H9 (cell line): Measurements from ENCODE around the gene SHB. TPM values are rescaled to one million over a fixed set of nuclear protein-coding genes. Genes with fewer than 3 reads are reported as not detected.

ENCODE experiments used
- DNase-seq: peaks from one replicate; pipeline ENCODE4 v3.0.0-alpha.2; 2017
- H2AFZ ChIP-seq: one replicate; pipeline ENCODE4 v1.6.1; 2013; ENCODE audit warnings: mild to moderate bottlenecking, low read length, control low read depth, moderate library complexity
- H2AK5ac ChIP-seq: 2 replicates; pipeline ENCODE4 v1.6.1; 2013; ENCODE audit warnings: low read length, control low read depth, mixed read lengths; ENCODE audit not compliant: insufficient read length
- H2BK120ac ChIP-seq: one replicate; pipeline ENCODE4 v1.6.1; 2013; ENCODE audit warnings: low read depth, mild to moderate bottlenecking, low read length, control low read depth, inconsistent platforms; ENCODE audit not compliant: poor library complexity, severe bottlenecking
- H2BK12ac ChIP-seq: 2 replicates; pipeline ENCODE4 v1.6.1; 2013; ENCODE audit warnings: low read length, control low read depth, mixed read lengths, low read depth; ENCODE audit not compliant: insufficient read length
- H2BK15ac ChIP-seq: 2 replicates; pipeline ENCODE4 v1.6.1; 2013; ENCODE audit warnings: low read depth, low read length, control low read depth
- H2BK20ac ChIP-seq: one replicate; pipeline ENCODE4 v1.6.1; 2013; ENCODE audit warnings: low read depth, mild to moderate bottlenecking, low read length, control low read depth, inconsistent platforms; ENCODE audit not compliant: poor library complexity, severe bottlenecking
- H2BK5ac ChIP-seq: 2 replicates; pipeline ENCODE4 v1.6.1; 2013; ENCODE audit warnings: low read length, control low read depth, mixed read lengths; ENCODE audit not compliant: insufficient read length
- H3K14ac ChIP-seq: 2 replicates; pipeline ENCODE4 v1.6.1; 2013; ENCODE audit warnings: low read length, control low read depth; ENCODE audit not compliant: insufficient read depth
- H3K18ac ChIP-seq: 2 replicates; pipeline ENCODE4 v1.6.1; 2013; ENCODE audit warnings: low read depth, mild to moderate bottlenecking, mixed read lengths, low read length, control low read depth; ENCODE audit not compliant: insufficient read length
- H3K23ac ChIP-seq: 2 replicates; pipeline ENCODE4 v1.6.1; 2013; ENCODE audit warnings: low read length, control low read depth, mixed read lengths, low read depth; ENCODE audit not compliant: insufficient read length
- H3K23me2 ChIP-seq: 2 replicates; pipeline ENCODE4 v1.6.1; 2013; ENCODE audit warnings: low read depth, mild to moderate bottlenecking, mixed read lengths, low read length, control low read depth; ENCODE audit not compliant: insufficient read length, poor library complexity, severe bottlenecking
- H3K27ac ChIP-seq: 2 replicates; pipeline ENCODE4 v1.5.1; 2013; ENCODE audit warnings: low read length, control low read depth, mixed read lengths, low read depth; ENCODE audit not compliant: insufficient read length
- H3K27me3 ChIP-seq: 2 replicates; pipeline ENCODE4 v1.6.1; 2013; ENCODE audit warnings: low read length, control low read depth, inconsistent platforms; ENCODE audit not compliant: insufficient read depth
- H3K4ac ChIP-seq: 2 replicates; pipeline ENCODE4 v1.6.1; 2013; ENCODE audit warnings: low read depth, mild to moderate bottlenecking, control low read depth, inconsistent platforms, low read length, moderate library complexity
- H3K4me1 ChIP-seq: 2 replicates; pipeline ENCODE4 v1.6.1; 2013; ENCODE audit warnings: low read length, control low read depth, inconsistent platforms; ENCODE audit not compliant: insufficient read depth
- H3K4me2 ChIP-seq: 2 replicates; pipeline ENCODE4 v1.6.1; 2013; ENCODE audit warnings: low read length, control low read depth, mixed read lengths; ENCODE audit not compliant: insufficient read length, insufficient read depth
- H3K56ac ChIP-seq: 2 replicates; pipeline ENCODE4 v1.6.1; 2013; ENCODE audit warnings: low read depth, mild to moderate bottlenecking, mixed read lengths, low read length, control low read depth; ENCODE audit not compliant: insufficient read length
- H3K79me1 ChIP-seq: 2 replicates; pipeline ENCODE4 v1.6.1; 2013; ENCODE audit warnings: low read depth, mild to moderate bottlenecking, moderate library complexity, low read length, control low read depth, inconsistent platforms; ENCODE audit not compliant: insufficient read depth, poor library complexity, severe bottlenecking
- H3K79me2 ChIP-seq: 2 replicates; pipeline ENCODE4 v1.6.1; 2013; ENCODE audit warnings: low read length, control low read depth, inconsistent platforms; ENCODE audit not compliant: insufficient read depth
- H3K9ac ChIP-seq: 2 replicates; pipeline ENCODE4 v1.6.1; 2013; ENCODE audit warnings: low read length, control low read depth, mixed read lengths; ENCODE audit not compliant: insufficient read length; ENCODE audit errors: extremely low read depth
- H3K9me3 ChIP-seq: one replicate; pipeline ENCODE4 v1.6.1; 2013; ENCODE audit warnings: low read depth, low read length, inconsistent platforms; ENCODE audit not compliant: control insufficient read depth
- H3T11ph ChIP-seq: one replicate; pipeline ENCODE4 v1.6.1; 2013; ENCODE audit warnings: mild to moderate bottlenecking, low read length, control low read depth, inconsistent platforms
- H4K20me1 ChIP-seq: one replicate; pipeline ENCODE4 v1.6.1; 2013; ENCODE audit not compliant: control insufficient read depth, insufficient read length, insufficient read depth
- H4K5ac ChIP-seq: 2 replicates; pipeline ENCODE4 v1.6.1; 2013; ENCODE audit warnings: low read depth, mild to moderate bottlenecking, mixed read lengths, low read length, control low read depth; ENCODE audit not compliant: insufficient read length
- H4K8ac ChIP-seq: replicated peaks from 2 replicates; pipeline ENCODE4 v1.6.1; 2013; ENCODE audit warnings: low read length, control low read depth, mixed read lengths, low read depth; ENCODE audit not compliant: insufficient read length
- H4K91ac ChIP-seq: 2 replicates; pipeline ENCODE4 v1.6.1; 2013; ENCODE audit warnings: low read depth, mild to moderate bottlenecking, moderate library complexity, mixed read lengths, low read length, control low read depth; ENCODE audit not compliant: insufficient read length
- H3K27ac Mint-ChIP-seq, 3 experiments: 2 replicates in 2 of 3; 3 replicates in 1 of 3; pipeline ENCODE4 v1.8.0; 2020 to 2021; ENCODE audit warnings: mixed read lengths in 3 of 3, mild to moderate bottlenecking in 1 of 3, moderate library complexity in 1 of 3
- H3K27me3 Mint-ChIP-seq: 2 replicates; pipeline ENCODE4 v1.8.0; 2021; ENCODE audit warnings: low read depth, mild to moderate bottlenecking, moderate library complexity, mixed read lengths
- H3K36me3 Mint-ChIP-seq, 3 experiments: 2 replicates in 2 of 3; 3 replicates in 1 of 3; pipeline ENCODE4 v1.8.0; 2020 to 2021; ENCODE audit warnings: low read depth in 3 of 3, mixed read lengths in 3 of 3; ENCODE audit not compliant: insufficient read depth in 1 of 3
- H3K4me1 Mint-ChIP-seq, 2 experiments: 2 replicates each; pipeline ENCODE4 v1.8.0; 2020; ENCODE audit warnings: mixed read lengths in 2 of 2
- H3K4me3 Mint-ChIP-seq, 2 experiments: 2 replicates in 1 of 2; 3 replicates in 1 of 2; pipeline ENCODE4 v1.8.0; 2020 to 2021; ENCODE audit warnings: mild to moderate bottlenecking in 2 of 2, mixed read lengths in 2 of 2, moderate library complexity in 1 of 2
- H3K9me3 Mint-ChIP-seq, 2 experiments: 2 replicates in 1 of 2; 3 replicates in 1 of 2; pipeline ENCODE4 v1.8.0; 2020; ENCODE audit warnings: mild to moderate bottlenecking in 2 of 2, mixed read lengths in 2 of 2, moderate library complexity in 1 of 2
- CTCF ChIP-seq: fragments of 200-600 bp; sonication (generic); conservative IDR thresholded peaks from 3 replicates; pipeline ENCODE4 v1.8.0; 2021; ENCODE audit warnings: antibody characterized with exemption, mild to moderate bottlenecking
- WGBS: extraction: QIAGEN DNeasy Blood & Tissue Kit; methylation state at CpG from one replicate; pipeline ENCODE4 v1.1.7; 2013; ENCODE audit warnings: missing lambda C conversion rate, low lambda C conversion rate, mixed read lengths; ENCODE audit not compliant: insufficient read length; ENCODE audit errors: extremely low coverage; 5-methylcytosine and 5-hydroxymethylcytosine counted together
- total RNA-seq: library from RNA; stranded (reverse); gene quantifications from 2 replicates; pipeline ENCODE4 v1.2.1, GENCODE V29; 2021

Gene SHB
- total RNA-seq, 1 experiment from 2014 or later: 14.6 TPM

GRCh38 chr9:37911271-37911681 is 157.8 kb downstream of the SHB start:
- Histone ChIP-seq H2BK120ac (no peak overlapping the region), H3T11ph (no peak overlapping the region), H3K79me1 (no peaks in the 10 kb centered on the region), H3K27me3 (no peaks in the 10 kb centered on the region), H3K18ac (no peak overlapping the region), H3K27ac (no peak overlapping the region), H3K56ac (no peak overlapping the region), H4K5ac (no peak overlapping the region), H2AFZ (no peak overlapping the region), H3K23me2 (no peaks in the 10 kb centered on the region), H2BK20ac (no peak overlapping the region), H2BK12ac (no peak overlapping the region), H3K4me1 (no peaks in the 10 kb centered on the region), H2AK5ac (no peak overlapping the region), H3K23ac (no peak overlapping the region), H2BK5ac (no peak overlapping the region), H3K79me2 (no peaks in the 10 kb centered on the region), H3K4me2 (no peak overlapping the region), H3K9ac (no peak overlapping the region), H3K4ac (no peak overlapping the region), H2BK15ac (no peak overlapping the region), H3K9me3 (no peaks in the 10 kb centered on the region), H4K91ac (no peak overlapping the region), H4K20me1 (no peaks in the 10 kb centered on the region), H4K8ac (no peak overlapping the region), H3K14ac (no peak overlapping the region)
- peaks cover 16% of the 10 kb centered on the region for H3K27me3 Mint-ChIP-seq
- no CpG with 5 or more reads among the region's 6 CpGs for WGBS
- H3K4me3 Mint-ChIP-seq: no peak overlapping the region
- DNase-seq: no peak
- H3K36me3 Mint-ChIP-seq: 0 out of 7 replicates have a peak, but pooled peaks cover 0 to 4% (median 0%) of the 10 kb centered on the region in 3 experiments
- H3K9me3 Mint-ChIP-seq: no peaks in the 10 kb centered on the region
- peak overlapping the region in 1 of 3 experiments; percentile 44; a peak in 1 of 7 replicates for H3K27ac Mint-ChIP-seq
- TF ChIP-seq CTCF: no peak
- peaks cover 8 to 15% of the 10 kb centered on the region in 2 experiments for H3K4me1 Mint-ChIP-seq
